GM18951 (cell line): Measurements from ENCODE around the gene NALCN.

ENCODE experiments used
- POLR2A ChIP-seq: IDR thresholded peaks from 4 replicates; pipeline ENCODE4 v1.6.1; 2011; ENCODE audit warnings: mild to moderate bottlenecking; ENCODE audit not compliant: insufficient read length, insufficient read depth; ENCODE audit errors: extremely low read depth
- in situ Hi-C: fragments of 300-500 bp; cut with MboI; formaldehyde crosslinking; loops from one replicate; pipeline ENCODE4 v1.12.0; 2022; ENCODE audit warnings: low sequenced_read_pairs, mixed read lengths, inconsistent platforms; ENCODE audit not compliant: unreplicated experiment

The NALCN gene

DNA sequence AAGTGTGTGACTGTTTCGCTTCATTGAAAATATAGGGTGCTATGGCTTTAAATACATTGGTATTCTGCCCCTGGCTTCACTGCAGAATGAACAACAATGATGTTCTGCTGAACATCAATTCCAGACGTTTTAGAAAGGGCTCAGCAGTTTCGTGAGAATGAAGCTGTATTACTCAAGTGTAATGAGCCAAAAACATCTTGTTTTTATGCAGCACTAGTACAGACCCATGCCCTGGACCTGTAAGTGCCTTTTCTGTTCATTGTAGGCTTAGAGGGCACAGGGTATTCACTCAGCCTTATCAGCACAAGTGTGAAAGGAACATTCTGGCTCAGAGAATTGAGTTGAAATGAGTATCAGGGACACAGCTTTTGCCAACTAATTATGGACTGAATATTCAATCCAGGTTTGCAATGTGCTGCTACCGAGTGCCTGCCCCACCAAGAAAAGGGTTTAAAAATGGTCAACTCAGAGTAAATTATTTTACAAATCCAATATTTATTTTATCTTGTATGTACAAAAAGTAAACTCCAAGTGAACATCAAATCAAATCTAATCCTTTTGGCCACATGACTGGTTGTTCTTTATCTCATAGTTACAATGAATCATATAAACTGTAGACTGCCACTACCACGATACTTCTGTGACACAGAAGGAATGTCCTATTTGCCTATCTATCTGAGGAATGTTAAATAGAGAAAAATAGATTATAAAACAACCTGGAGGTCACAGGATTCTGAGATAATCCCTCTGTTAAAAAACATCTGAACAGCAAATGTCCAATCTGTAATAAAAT lies 362.8 kb downstream of the NALCN start:
- in situ Hi-C loops: no loop called here
- no peak for TF ChIP-seq POLR2A

DNA sequence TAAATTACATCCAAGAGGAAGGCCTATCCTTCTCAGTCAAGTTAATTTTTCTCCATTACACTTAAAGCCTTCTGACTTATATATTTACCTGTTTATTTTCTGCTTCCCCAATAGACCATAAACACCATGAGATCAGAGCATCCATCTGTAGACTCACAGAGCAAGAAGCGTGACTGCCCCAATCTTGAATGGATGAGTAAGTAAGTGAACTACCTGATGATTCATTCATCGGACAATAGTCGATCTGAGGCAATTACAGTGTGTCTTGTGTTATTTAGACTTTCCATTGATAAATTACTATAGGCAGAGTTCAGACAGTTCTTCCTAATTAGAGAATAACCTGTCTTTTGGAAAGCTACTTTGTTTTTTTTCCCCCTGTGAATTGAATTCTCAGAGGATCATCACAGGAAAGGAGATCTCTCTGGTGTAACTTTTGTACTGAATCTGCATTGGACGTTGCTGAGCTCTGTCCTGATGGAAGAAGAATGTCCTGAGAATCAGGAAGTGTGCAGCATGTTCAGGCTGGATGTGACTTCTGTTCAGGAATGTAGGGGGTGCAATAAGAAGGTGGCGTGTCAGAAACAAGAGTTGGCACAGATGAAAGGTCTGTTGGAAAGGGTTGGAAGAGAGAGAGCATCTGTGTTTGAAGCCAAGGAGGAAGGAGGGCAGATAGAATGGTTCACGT lies 367.0 kb downstream of the NALCN start:
- TF ChIP-seq POLR2A: no peak
- in situ Hi-C loops: no loop called here

DNA sequence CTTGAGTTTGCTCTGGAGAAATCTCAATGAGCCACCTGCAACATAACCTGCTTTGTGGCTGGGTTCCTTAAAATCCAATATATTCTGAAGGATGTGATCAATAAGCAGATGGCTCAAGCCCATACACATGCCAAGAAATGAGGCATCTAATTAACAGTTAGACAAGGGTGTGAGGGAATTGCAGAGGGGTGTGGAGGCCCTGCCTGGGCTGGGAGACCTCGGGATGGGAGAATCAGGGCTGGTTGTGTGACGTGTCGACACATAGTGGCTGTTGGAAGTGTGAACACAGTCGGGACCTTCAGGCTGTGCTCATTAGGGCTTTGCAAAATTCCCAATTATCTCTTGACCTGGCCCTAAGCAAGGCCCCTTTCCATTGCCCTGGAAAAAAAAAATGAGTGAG lies 379.8 kb downstream of the NALCN start:
- in situ Hi-C loops: no loop called here
- TF ChIP-seq POLR2A: no peak

DNA sequence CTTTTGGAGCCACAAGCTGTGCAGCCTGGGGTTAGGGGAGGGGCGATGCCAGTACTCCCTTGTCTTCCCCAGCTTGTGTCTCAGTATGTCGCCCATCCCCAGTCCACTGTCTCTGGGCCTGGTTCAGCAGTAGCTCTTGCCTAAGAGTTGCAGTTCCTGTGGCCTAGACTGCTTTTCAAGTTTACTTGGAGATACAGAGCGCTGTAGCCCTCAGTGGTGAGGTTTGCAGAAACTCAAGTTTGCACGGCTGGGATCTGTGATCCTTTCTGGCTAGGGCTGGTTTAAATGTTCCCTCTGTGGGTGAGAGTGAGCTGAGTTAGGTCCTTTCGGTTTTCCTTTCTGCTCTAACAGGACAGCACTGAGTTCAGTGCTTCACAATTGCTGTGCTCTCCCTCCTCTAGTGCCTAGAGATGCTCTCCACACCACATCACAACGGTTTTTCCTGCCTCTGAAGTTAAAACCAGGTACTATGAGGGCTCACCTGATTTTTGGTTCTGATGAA lies 381.1 kb downstream of the NALCN start:
- in situ Hi-C loops: no loop called here

GRCh38 chr13:101026736-101027398 lies 389.4 kb downstream of the NALCN start:
- TF ChIP-seq POLR2A: no peak
- in situ Hi-C loops: no loop called here

More for the DNA sequence above, 381.1 kb downstream of the NALCN start:
- no peak for TF ChIP-seq POLR2A

DNA sequence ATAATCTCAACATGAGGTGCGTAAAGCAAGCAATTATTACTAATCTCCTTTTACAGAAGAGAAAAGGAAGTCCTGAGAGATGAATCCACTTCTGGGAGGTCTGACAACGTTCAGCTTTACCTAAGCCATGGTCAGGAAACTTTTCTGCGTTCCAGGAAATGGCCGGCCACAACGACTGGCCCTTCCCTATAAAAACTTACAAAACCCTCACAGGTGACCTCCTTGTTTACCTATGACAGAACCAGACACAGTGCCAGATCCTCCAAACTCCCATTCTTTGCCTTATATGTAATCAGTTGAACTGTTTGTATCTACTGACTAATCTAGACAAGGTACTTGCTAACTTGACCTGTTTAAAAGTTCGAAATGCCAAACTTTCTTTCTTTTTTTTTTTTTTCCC lies 390.0 kb downstream of the NALCN start:
- TF ChIP-seq POLR2A: no peak
- in situ Hi-C loops: no loop called here

- in situ Hi-C loops: no loop called here
- TF ChIP-seq POLR2A: no peak
Observed at GRCh38 chr13:101025925-101026324, 390.4 kb downstream of the NALCN start.

DNA sequence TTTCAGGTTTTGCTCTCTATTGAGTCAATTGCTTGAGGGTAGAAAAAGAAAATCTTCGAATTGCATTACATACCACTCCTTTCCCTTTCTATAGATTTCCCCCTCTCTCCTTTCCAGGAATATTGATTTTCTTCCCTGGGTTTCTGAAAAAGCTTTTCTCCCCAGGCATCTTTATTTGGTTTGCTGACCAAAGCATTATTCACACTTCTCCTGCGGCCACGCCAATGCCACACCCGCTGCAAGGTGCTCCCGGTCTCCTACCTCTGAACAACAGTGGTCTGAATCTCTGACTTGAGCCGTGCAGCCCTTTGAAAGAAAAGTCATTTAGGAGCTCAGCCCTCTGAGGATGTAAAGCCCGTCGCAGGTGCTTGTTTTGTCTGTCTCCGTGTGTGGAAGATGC lies 390.8 kb downstream of the NALCN start:
- TF ChIP-seq POLR2A: no peak
- in situ Hi-C loops: no loop called here

DNA sequence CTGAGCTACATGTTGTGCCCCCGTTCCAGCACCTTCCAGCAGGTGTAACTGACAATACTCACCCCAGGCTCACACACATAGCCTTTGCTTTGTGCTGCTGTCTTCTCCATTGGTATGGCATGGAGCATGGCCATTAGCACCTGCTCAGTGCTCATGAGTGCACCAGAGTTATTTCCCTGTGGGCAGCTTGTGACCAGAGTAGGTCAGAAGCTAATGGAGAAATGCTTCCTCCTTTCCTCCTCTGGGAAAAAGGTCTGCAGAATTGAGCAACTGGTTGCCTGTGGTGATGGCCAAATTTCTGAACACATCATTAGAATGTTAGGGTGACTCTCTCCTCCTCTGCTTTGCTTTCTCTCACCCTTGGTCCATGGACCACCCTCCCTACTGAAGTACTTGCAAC lies 397.2 kb downstream of the NALCN start:
- no peak for TF ChIP-seq POLR2A
- in situ Hi-C loops: no loop called here

GRCh38 chr13:101018720-101019119 lies 397.6 kb downstream of the NALCN start:
- in situ Hi-C loops: no loop called here
- TF ChIP-seq POLR2A: no peak

DNA sequence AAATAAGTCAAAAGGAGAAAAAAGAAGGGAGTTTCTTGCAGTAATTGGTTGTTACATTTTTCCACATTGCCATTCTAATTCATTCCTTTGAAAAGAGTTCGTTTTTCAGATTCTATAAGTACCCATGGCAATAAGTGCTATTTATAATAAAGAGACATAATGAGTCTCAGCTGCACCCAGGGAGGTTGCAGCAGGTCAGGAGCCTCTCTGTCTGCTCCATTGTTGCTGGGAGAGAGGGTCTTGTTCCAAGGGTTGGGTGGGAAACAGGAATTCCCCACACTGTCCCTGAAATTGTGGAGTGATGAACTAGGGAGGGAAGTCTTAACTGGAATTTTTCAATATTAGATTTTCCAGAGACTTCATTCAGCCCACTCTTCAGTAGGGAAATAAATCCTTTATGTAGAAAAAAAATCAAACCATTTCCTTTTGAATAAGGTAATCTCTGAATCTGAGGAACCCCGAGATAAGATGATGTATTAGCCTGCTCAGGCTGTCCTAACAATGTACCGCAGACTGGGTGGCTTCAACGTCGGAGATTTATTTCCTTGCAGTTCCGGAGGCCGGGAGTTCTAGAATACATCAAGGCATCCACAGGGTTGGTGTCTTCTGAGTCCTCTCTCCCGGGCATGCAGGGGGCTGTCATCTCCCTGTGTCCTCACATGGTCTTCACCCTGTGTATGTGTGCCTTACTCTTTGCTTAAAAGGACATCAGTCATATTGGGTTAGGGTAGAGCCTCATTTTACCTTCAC lies 399.0 kb downstream of the NALCN start:
- no peak for TF ChIP-seq POLR2A
- in situ Hi-C loops: no loop called here

- in situ Hi-C loops: no loop called here
- TF ChIP-seq POLR2A: no peak
Observed at GRCh38 chr13:101016475-101016874, 399.8 kb downstream of the NALCN start.

GRCh38 chr13:101013245-101013644 lies 403.1 kb downstream of the NALCN start:
- in situ Hi-C loops: no loop called here
- TF ChIP-seq POLR2A: no peak
